ENCODE measurements around the gene SPACDR.
A peak's percentile ranks its signal among the peaks of the same experiment; 100 is the strongest.

Gene SPACDR

DNA sequence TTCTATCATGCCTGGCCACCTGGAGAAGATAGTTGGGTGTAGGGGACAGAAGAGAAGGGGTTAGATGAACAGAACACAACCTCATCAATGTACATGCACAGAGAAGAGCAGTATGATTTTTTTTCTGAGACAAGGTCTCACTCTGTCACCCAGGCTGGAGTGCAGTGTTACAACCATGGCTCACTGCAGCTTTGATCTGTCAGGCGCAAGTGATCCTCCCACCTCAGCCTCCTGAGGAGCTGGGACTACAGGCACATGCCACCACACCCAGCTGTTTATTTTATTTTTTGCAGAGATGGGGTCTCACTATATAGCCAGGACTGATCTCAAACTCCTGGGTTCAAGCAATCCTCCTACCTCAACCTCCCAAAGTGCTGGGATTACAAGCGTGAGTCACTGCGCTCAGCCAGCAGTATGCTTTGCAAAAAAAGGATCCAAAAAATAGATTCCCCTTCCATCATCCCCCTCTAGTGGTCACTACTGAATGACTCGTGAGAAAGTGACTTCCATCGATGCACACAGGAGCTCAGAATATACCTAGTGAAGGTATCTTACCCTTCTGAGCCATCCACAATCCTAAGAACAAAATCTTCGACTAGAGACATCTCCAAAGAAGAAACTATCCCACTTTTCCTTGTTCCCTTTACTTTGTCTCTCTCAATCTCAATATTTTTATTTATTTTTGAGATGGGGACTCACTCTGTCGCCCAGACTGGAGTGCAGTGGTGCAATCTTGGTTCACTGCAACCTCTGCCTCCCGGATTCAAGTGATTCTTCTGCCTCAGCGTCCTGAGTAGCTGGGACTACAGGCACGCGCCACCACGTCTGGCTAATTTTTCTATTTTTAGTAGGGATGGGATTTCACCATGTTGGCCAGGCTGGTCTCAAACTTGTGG, 56.5 kb downstream of the SPACDR start:
- DNase-seq, result peak; percentile 53

DNA sequence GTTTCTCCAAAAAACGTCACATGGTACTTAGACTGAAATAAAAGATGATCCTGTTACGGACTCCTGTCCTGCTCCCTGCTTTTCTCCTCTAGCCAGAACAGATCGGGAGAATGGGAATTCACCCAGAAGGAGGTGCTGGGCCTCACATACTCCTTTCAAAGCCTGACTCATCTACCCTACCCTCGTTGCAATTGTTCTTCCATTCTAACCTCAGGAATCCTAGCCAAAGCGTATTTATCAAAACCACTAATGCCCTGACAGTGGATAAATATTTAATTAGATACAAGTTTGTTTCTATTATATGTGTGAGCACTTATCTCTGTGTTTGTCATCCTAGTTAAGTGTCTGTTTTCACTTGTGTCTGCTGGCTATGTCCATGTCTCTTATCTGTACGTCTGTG, 57.3 kb downstream of the SPACDR start:
- no peak for DNase-seq

All from NCI-H2171 (cell line).